ENCODE measurements around the gene ZMYND12.
"Not testable (repeated sequence)": the region's sequence is repeated elsewhere in the genome, so short reads cannot be mapped to it uniquely, and the experiment has no call there.

Gene ZMYND12

GRCh38 chr1:42456010-42456753, at the start of gene ZMYND12, which contains the start of gene PPCS:
Gene ZMYND12 (minus strand): TSS chr1:42456022. CDS start chr1:42455997, 25 bp downstream.
Gene PPCS (plus strand): TSS chr1:42456543. CDS start chr1:42456566, 23 bp downstream.
- DNase-seq (ENCODE audit: low read depth, low spot score): peak; percentile 87
- in situ Hi-C loops (cut with HindIII; ENCODE audit: low sequenced_read_pairs): no loop called here
- H3K4me3 ChIP-seq (ENCODE audit: low read depth, low read length): peak within 1 kb of the TSS; percentile 65
- TF ChIP-seq CTCF (IDR thresholded peaks at IDR 0.05; ENCODE audit: low read depth, low read length): no peak

- H3K4me3 ChIP-seq (ENCODE audit: low read depth, low read length): no peak overlapping the region
- in situ Hi-C loops (cut with HindIII; ENCODE audit: low sequenced_read_pairs): no loop called here
- no peak for TF ChIP-seq CTCF (IDR thresholded peaks at IDR 0.05; ENCODE audit: low read depth, low read length)
- no peak for DNase-seq (ENCODE audit: low read depth, low spot score)
Observed at GRCh38 chr1:42504535-42505128, 48.8 kb upstream of the ZMYND12 start.

- in situ Hi-C loops (cut with HindIII; ENCODE audit: low sequenced_read_pairs); H3K4me3 ChIP-seq (ENCODE audit: low read depth, low read length); DNase-seq (ENCODE audit: low read depth, low spot score): not testable (repeated sequence)
Observed at GRCh38 chr1:42502031-42502430, 46.2 kb upstream of the ZMYND12 start.

GRCh38 chr1:42490237-42490636, 34.4 kb upstream of the ZMYND12 start:
- TF ChIP-seq CTCF (IDR thresholded peaks at IDR 0.05; ENCODE audit: low read depth, low read length): no peak
- no peak overlapping the region for H3K4me3 ChIP-seq (ENCODE audit: low read depth, low read length)
- no peak for DNase-seq (ENCODE audit: low read depth, low spot score)
- in situ Hi-C loops (cut with HindIII; ENCODE audit: low sequenced_read_pairs): no loop called here

GRCh38 chr1:42484382-42484781, 28.6 kb upstream of the ZMYND12 start:
- in situ Hi-C loops (cut with HindIII; ENCODE audit: low sequenced_read_pairs): no loop called here
- TF ChIP-seq CTCF (IDR thresholded peaks at IDR 0.05; ENCODE audit: low read depth, low read length): no peak
- peak; percentile 87 for DNase-seq (ENCODE audit: low read depth, low spot score)
- no peak overlapping the region for H3K4me3 ChIP-seq (ENCODE audit: low read depth, low read length)

GRCh38 chr1:42482635-42483153, 26.9 kb upstream of the ZMYND12 start:
- in situ Hi-C loops (cut with HindIII; ENCODE audit: low sequenced_read_pairs): no loop called here

More at GRCh38 chr1:42482635-42483153, 26.9 kb upstream of the ZMYND12 start:
- no peak for TF ChIP-seq CTCF (IDR thresholded peaks at IDR 0.05; ENCODE audit: low read depth, low read length)
- DNase-seq (ENCODE audit: low read depth, low spot score): peak; percentile 33
- H3K4me3 ChIP-seq (ENCODE audit: low read depth, low read length): no peak overlapping the region

Data from astrocyte of the spinal cord (primary cell).